Nephron (organoid): ENCODE data around the gene ABCB11.

ENCODE experiments used
- H3K27ac Mint-ChIP-seq, 3 experiments: 2 replicates each; pipeline ENCODE4 v1.8.0; 2020; ENCODE audit warnings: mixed read lengths in 3 of 3, mild to moderate bottlenecking in 2 of 3, moderate library complexity in 1 of 3
- H3K27me3 Mint-ChIP-seq: 2 replicates; pipeline ENCODE4 v1.8.0; 2021; ENCODE audit warnings: low read depth, mild to moderate bottlenecking, moderate library complexity, mixed read lengths
- H3K36me3 Mint-ChIP-seq: 2 replicates; pipeline ENCODE4 v1.8.0; 2020; ENCODE audit warnings: low read depth, mixed read lengths
- H3K4me1 Mint-ChIP-seq: 2 replicates; pipeline ENCODE4 v1.8.0; 2020; ENCODE audit warnings: mixed read lengths
- H3K4me3 Mint-ChIP-seq, 3 experiments: 2 replicates each; pipeline ENCODE4 v1.8.0; 2020; ENCODE audit warnings: mild to moderate bottlenecking in 3 of 3, mixed read lengths in 3 of 3, moderate library complexity in 2 of 3
- H3K9me3 Mint-ChIP-seq: 2 replicates; pipeline ENCODE4 v1.8.0; 2020; ENCODE audit warnings: mixed read lengths
- TF ChIP-seq, protein P1 (sequence below), 3 experiments: fragments of 200-600 bp; sonication (generic); IDR thresholded peaks; one replicate each; pipeline ENCODE4 v1.5.0; 2021; ENCODE audit warnings: antibody characterized with exemption in 3 of 3; ENCODE audit not compliant: unreplicated experiment in 3 of 3

ABCB11 gene

DNA sequence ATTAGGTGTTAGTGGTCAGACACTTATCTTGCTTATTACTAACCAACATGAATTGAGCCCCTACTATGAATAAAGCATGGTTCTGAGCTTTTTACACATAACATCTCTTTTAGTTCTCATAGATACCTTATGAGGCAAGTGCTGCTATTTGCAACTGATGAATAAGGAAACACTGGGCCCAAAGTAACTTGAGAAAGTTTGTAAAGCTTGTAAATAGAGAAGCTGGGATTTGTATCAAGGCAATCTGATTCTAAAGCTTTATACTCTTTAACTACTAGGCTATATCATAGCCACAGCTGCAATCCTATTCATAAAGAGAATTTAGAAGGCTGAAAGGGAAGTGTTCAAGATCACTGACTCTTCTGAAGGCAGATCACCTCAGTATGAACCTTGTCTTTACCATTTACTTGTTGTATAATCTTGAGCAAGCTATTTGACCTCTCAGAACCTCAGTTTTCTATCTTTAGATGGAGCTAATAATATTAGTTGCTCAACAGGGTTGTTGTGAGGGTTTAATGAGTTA is 60.4 kb downstream of the ABCB11 start:
- H3K27ac Mint-ChIP-seq, result no peak overlapping the region
- peaks cover 20% of the 10 kb centered on the region for H3K4me1 Mint-ChIP-seq
- H3K9me3 Mint-ChIP-seq, result no peaks in the 10 kb centered on the region
- H3K27me3 Mint-ChIP-seq, result no peaks in the 10 kb centered on the region
- H3K36me3 Mint-ChIP-seq, result no peaks in the 10 kb centered on the region
- TF ChIP-seq, protein P1, sequence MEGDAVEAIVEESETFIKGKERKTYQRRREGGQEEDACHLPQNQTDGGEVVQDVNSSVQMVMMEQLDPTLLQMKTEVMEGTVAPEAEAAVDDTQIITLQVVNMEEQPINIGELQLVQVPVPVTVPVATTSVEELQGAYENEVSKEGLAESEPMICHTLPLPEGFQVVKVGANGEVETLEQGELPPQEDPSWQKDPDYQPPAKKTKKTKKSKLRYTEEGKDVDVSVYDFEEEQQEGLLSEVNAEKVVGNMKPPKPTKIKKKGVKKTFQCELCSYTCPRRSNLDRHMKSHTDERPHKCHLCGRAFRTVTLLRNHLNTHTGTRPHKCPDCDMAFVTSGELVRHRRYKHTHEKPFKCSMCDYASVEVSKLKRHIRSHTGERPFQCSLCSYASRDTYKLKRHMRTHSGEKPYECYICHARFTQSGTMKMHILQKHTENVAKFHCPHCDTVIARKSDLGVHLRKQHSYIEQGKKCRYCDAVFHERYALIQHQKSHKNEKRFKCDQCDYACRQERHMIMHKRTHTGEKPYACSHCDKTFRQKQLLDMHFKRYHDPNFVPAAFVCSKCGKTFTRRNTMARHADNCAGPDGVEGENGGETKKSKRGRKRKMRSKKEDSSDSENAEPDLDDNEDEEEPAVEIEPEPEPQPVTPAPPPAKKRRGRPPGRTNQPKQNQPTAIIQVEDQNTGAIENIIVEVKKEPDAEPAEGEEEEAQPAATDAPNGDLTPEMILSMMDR (IDR thresholded peaks at IDR 0.05; ENCODE audit: unreplicated experiment in 3 of 3), result no peak
- no peak overlapping the region for H3K4me3 Mint-ChIP-seq

DNA sequence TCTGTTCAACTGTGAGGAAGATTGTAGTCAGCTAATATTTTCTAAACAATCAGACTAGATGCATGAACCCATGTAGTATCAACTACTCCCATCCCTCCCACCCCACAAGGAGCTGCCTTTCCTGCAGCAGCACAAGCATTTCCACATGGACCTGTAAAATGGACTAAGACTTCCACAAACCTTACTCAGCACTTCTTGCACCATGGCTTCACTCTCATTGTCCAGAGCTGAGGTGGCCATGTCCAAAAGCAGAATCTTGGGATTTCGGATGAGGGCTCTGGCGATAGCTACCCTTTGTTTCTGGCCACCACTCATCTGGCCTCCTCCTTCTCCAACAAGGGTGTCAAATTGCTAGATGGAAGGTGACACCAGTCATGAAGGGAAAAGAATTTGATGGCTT is 61.3 kb downstream of the ABCB11 start:
- Mint-ChIP-seq H3K9me3 (no peaks in the 10 kb centered on the region), H3K27me3 (peaks cover 3% of the 10 kb centered on the region), H3K4me1 (peaks cover 20% of the 10 kb centered on the region), H3K27ac (no peak overlapping the region), H3K4me3 (no peak overlapping the region), H3K36me3 (no peaks in the 10 kb centered on the region)
- TF ChIP-seq, protein P1 (IDR thresholded peaks at IDR 0.05; ENCODE audit: unreplicated experiment in 3 of 3), result no peak

DNA sequence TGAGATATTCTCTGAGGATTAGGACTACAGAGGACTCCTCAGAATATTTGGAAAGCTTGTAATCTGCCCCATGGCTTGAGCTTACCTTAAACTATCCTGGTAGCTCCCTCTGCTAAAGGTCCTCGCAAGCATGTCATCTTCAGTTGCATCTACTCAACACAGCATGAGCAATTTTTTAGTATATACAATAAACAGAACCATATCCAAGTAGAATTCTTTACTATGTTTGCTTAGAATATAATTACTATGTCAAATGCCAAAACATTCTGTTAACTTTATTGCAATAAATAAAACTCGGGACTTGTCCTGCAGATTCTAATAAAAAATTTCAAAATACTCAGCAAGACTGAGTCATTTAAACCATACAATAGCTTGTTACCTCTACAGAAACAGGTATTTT is 62.8 kb downstream of the ABCB11 start:
- H3K4me3 Mint-ChIP-seq, result no peak overlapping the region
- H3K27ac Mint-ChIP-seq, result no peak overlapping the region
- H3K27me3 Mint-ChIP-seq, result peaks cover 4% of the 10 kb centered on the region
- peaks cover 20% of the 10 kb centered on the region for H3K4me1 Mint-ChIP-seq
- no peaks in the 10 kb centered on the region for H3K9me3 Mint-ChIP-seq
- TF ChIP-seq, protein P1 (IDR thresholded peaks at IDR 0.05; ENCODE audit: unreplicated experiment in 3 of 3), result no peak
- H3K36me3 Mint-ChIP-seq, result no peaks in the 10 kb centered on the region

DNA sequence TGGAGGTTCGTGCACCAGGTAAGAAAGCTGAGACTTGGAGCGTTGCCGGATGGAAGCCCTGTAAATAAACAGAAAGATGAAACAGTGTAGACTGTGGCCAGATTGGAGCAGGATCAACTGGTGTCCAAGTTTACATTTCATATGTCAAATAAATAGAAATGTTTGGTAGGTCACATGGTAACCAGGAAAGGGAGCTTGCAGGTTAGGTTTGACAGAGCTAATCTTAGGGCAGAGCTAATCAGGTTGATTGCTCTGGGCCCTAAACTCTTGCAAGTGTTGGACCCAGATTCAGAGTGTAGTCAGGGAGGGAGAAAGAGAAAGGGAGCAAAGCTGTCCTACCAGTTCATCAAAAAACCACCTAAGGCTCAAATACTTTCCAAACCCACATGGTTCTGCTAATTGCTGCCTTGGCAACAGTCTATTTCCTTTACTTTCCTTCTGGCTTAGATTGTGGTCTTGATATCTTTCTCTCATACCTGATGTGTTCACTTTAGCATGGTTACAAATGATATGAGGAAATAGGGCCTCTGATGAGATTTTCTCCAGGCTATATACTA is 66.8 kb downstream of the ABCB11 start:
- TF ChIP-seq, protein P1 (IDR thresholded peaks at IDR 0.05; ENCODE audit: unreplicated experiment in 3 of 3), result no peak
- Mint-ChIP-seq H3K27me3 (peaks cover 4% of the 10 kb centered on the region), H3K4me1 (peaks cover 6% of the 10 kb centered on the region), H3K9me3 (no peaks in the 10 kb centered on the region), H3K36me3 (no peaks in the 10 kb centered on the region), H3K4me3 (no peak overlapping the region), H3K27ac (no peak overlapping the region)

DNA sequence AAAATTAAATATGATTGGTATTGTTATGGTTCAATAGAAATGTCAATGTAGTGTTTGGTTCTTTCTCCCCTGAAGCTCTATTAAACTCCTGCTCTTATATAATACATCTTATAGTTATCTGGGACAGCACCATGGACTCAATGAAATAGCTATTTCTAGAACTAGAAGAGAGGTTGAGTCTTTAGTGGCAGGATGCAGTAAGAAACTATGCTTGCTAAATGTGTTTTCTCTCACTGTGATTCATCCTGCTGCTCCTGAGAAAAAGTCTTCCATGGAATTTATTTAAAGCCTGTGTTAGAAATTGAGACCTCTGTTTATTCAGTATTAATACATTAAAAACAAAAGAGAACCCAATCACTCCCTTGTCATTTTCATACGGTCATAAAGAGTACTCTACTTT is 68.5 kb downstream of the ABCB11 start:
- Mint-ChIP-seq H3K4me3 (no peak overlapping the region), H3K27ac (no peak overlapping the region), H3K36me3 (no peaks in the 10 kb centered on the region), H3K4me1 (no peaks in the 10 kb centered on the region), H3K9me3 (no peaks in the 10 kb centered on the region), H3K27me3 (peaks cover 4% of the 10 kb centered on the region)
- TF ChIP-seq, protein P1 (IDR thresholded peaks at IDR 0.05; ENCODE audit: unreplicated experiment in 3 of 3), result no peak
